Naive B cell (primary cell): ENCODE results near the gene OR52R1. TPM values are rescaled to one million over a fixed set of nuclear protein-coding genes. Genes with fewer than 3 reads are reported as not detected.
A peak's percentile ranks its signal among the peaks of the same experiment; 100 is the strongest.

ENCODE experiments used
- ATAC-seq, 2 donors: fragments of 150-1000 bp; cut with Tn5 transposase; 2 replicates each; pipeline ENCODE4 v1.10.0; 2021; ENCODE audit warnings: low read depth in 2 of 2, mild to moderate bottlenecking in 2 of 2, moderate library complexity in 2 of 2
- DNase-seq: peaks from one replicate; pipeline ENCODE4 v3.0.0; 2022
- H3K27ac Mint-ChIP-seq, 6 donors: one replicate each; pipeline ENCODE4 v1.8.0; 2020 to 2022; ENCODE audit warnings: mild to moderate bottlenecking in 6 of 6, mixed read lengths in 6 of 6, moderate library complexity in 5 of 6, inconsistent platforms in 2 of 6
- H3K27me3 Mint-ChIP-seq, 3 donors: one replicate each; pipeline ENCODE4 v1.8.0; 2021 to 2022; ENCODE audit warnings: mixed read lengths in 3 of 3, mild to moderate bottlenecking in 1 of 3
- H3K36me3 Mint-ChIP-seq, 2 donors: one replicate each; pipeline ENCODE4 v1.8.0; 2020 to 2022; ENCODE audit warnings: mixed read lengths in 2 of 2, inconsistent platforms in 1 of 2, mild to moderate bottlenecking in 1 of 2
- H3K4me1 Mint-ChIP-seq, 3 donors: one replicate each; pipeline ENCODE4 v1.8.0; 2020 to 2022; ENCODE audit warnings: mixed read lengths in 3 of 3, inconsistent platforms in 1 of 3, mild to moderate bottlenecking in 1 of 3, moderate library complexity in 1 of 3
- H3K4me3 Mint-ChIP-seq, 8 donors: one replicate each; pipeline ENCODE4 v1.8.0; 2020 to 2022; ENCODE audit warnings: mild to moderate bottlenecking in 8 of 8, mixed read lengths in 8 of 8, moderate library complexity in 8 of 8, inconsistent platforms in 2 of 8
- H3K9me3 Mint-ChIP-seq, 7 donors: one replicate each; pipeline ENCODE4 v1.8.0; 2020 to 2022; ENCODE audit warnings: mixed read lengths in 7 of 7, mild to moderate bottlenecking in 5 of 7, inconsistent platforms in 2 of 7, moderate library complexity in 1 of 7
- polyA plus RNA-seq, 6 donors: library from polyadenylated mRNA; unstranded; fragments of 300-500 nt; fragmentation: Illumina TruSeq; gene quantifications; one replicate each; pipeline ENCODE4 v1.2.3, GENCODE V29; 2021; ENCODE audit warnings: low read depth in 6 of 6

Gene OR52R1
- polyA plus RNA-seq, 6 donors from 2014 or later, result not detected

DNA sequence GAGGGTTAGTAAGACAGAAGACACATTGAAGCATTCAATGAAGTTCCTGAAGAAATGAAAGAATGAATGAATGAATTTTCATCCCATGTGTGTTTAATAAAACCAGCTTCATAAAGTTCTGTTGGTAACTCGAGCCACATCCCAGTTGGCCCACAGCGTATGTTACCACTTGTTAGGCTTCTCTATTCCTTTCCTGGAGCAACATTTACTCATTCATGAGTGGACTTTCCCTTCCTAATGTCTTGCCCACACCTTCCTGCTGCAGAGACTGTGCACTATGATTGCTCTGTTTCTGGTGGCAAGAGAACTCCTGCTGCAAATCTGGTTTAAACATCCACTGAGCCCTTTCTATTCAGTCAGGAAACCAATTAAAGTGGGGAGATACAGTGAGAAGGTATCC lies 7.0 kb downstream of the OR52R1 start:
- no peaks in the 10 kb centered on the region for H3K9me3 Mint-ChIP-seq
- H3K27ac Mint-ChIP-seq, result no peak overlapping the region
- no peaks in the 10 kb centered on the region for H3K4me1 Mint-ChIP-seq
- ATAC-seq (no peak), DNase-seq (no peak)
- H3K4me3 Mint-ChIP-seq, result no peak overlapping the region
- no peaks in the 10 kb centered on the region for H3K36me3 Mint-ChIP-seq
- H3K27me3 Mint-ChIP-seq, result peaks cover 0 to 4% (median 0%) of the 10 kb centered on the region in 3 donors

- Mint-ChIP-seq H3K27ac (no peak overlapping the region), H3K9me3 (peaks cover 4 to 24% (median 13%) of the 10 kb centered on the region in 7 donors), H3K27me3 (peaks cover 5 to 21% (median 8%) of the 10 kb centered on the region in 3 donors), H3K4me3 (no peak overlapping the region), H3K36me3 (peaks cover 0 to 5% of the 10 kb centered on the region in 2 donors), H3K4me1 (no peaks in the 10 kb centered on the region)
- ATAC-seq (no peak), DNase-seq (no peak)
Measured at GRCh38 chr11:4782454-4782853, 21.7 kb downstream of the OR52R1 start.

GRCh38 chr11:4769838-4770237 lies 34.3 kb downstream of the OR52R1 start, which contains the start of gene OR51F1:
TSS of gene OR51F1 (minus strand) at chr11:4769938. CDS start at chr11:4769938, 0 bp downstream.
- DNase-seq (no peak), ATAC-seq (no peak)
- Mint-ChIP-seq H3K4me3 (no peak within 1 kb of the TSS), H3K9me3 (peaks cover 0 to 4% (median 0%) of the 10 kb centered on the region in 7 donors), H3K27me3 (peaks cover 7 to 9% (median 8%) of the 10 kb centered on the region in 3 donors), H3K27ac (peak within 1 kb of the TSS in 1 of 6 donors; percentile 40), H3K4me1 (no peaks in the 10 kb centered on the region), H3K36me3 (no peaks in the 10 kb centered on the region)

DNA sequence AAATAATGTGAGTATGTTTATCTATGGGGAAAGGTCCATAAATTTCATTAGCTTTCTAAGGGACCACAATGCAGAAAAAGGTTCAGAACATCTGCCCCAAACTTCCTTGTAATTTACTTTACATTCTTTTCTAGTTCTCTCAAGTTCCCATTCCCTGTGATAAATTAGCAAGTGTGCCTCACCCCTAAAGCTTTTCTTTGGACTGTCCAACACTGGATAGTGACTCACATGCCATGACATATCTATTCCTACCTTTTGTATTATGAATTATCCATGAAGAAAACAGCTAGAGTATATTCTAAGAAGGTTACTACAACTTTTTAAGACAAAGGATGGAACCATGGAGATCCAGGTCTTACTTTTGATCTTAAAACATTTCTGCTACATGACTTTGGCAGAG lies 36.1 kb downstream of the OR52R1 start:
- no peak for DNase-seq
- H3K4me3 Mint-ChIP-seq, result no peak overlapping the region
- peaks cover 0 to 4% (median 0%) of the 10 kb centered on the region in 7 donors for H3K9me3 Mint-ChIP-seq
- H3K4me1 Mint-ChIP-seq, result no peaks in the 10 kb centered on the region
- no peak for ATAC-seq
- no peaks in the 10 kb centered on the region for H3K36me3 Mint-ChIP-seq
- no peak overlapping the region for H3K27ac Mint-ChIP-seq
- H3K27me3 Mint-ChIP-seq, result peaks cover 7 to 9% (median 8%) of the 10 kb centered on the region in 3 donors

GRCh38 chr11:4766420-4767043 lies 37.6 kb downstream of the OR52R1 start:
- Mint-ChIP-seq H3K9me3 (peaks cover 0 to 4% (median 0%) of the 10 kb centered on the region in 7 donors), H3K36me3 (no peaks in the 10 kb centered on the region), H3K27me3 (peaks cover 7 to 9% (median 8%) of the 10 kb centered on the region in 3 donors), H3K27ac (no peak overlapping the region), H3K4me1 (no peaks in the 10 kb centered on the region), H3K4me3 (peak overlapping the region in 1 of 8 donors; percentile 22)
- DNase-seq (no peak), ATAC-seq (no peak)

GRCh38 chr11:4763096-4763495 lies 41.1 kb downstream of the OR52R1 start:
- no peak overlapping the region for H3K27ac Mint-ChIP-seq
- H3K9me3 Mint-ChIP-seq, result peaks cover 0 to 4% (median 0%) of the 10 kb centered on the region in 7 donors
- DNase-seq, result no peak
- no peak overlapping the region for H3K4me3 Mint-ChIP-seq
- no peak for ATAC-seq
- peaks cover 0 to 8% (median 5%) of the 10 kb centered on the region in 3 donors for H3K27me3 Mint-ChIP-seq
- H3K4me1 Mint-ChIP-seq, result no peaks in the 10 kb centered on the region
- no peaks in the 10 kb centered on the region for H3K36me3 Mint-ChIP-seq

Other genes with a start within 250 kb of the OR52R1 start
- under 1 TPM in 1 of 6 donors, not detected in 5; 0.17 TPM for gene OR52I2, start 222.6 kb downstream of the OR52R1 start, polyA plus RNA-seq
- gene OR52I1, start 210.3 kb downstream of the OR52R1 start, polyA plus RNA-seq, result under 1 TPM in 1 of 6 donors, not detected in 5; 0.60 TPM
- gene TRIM68, start 196.1 kb downstream of the OR52R1 start, polyA plus RNA-seq, result 10 to 100 TPM in 5 of 6 donors, 1 to 10 TPM in 1; 4.8 to 20.4 (median 11.4) TPM
- not detected for gene OR51D1, start 166.9 kb downstream of the OR52R1 start, polyA plus RNA-seq
- not detected for gene OR51E1, start 160.4 kb downstream of the OR52R1 start, polyA plus RNA-seq
- gene OR51E2, start 106.5 kb downstream of the OR52R1 start, polyA plus RNA-seq, result not detected
- gene MMP26, start 99.6 kb downstream of the OR52R1 start, polyA plus RNA-seq, result not detected
- gene OR51F1, start 34.4 kb downstream of the OR52R1 start, polyA plus RNA-seq, result not detected
- not detected for gene OR51F2, start 16.9 kb upstream of the OR52R1 start, polyA plus RNA-seq
- gene OR51S1, start 44.8 kb upstream of the OR52R1 start, polyA plus RNA-seq, result not detected
- not detected for gene OR51T1, start 77.5 kb upstream of the OR52R1 start, polyA plus RNA-seq
- not detected for gene OR51A7, start 99.4 kb upstream of the OR52R1 start, polyA plus RNA-seq
- not detected for gene OR51G2, start 115.0 kb upstream of the OR52R1 start, polyA plus RNA-seq
- not detected for gene OR51G1, start 120.0 kb upstream of the OR52R1 start, polyA plus RNA-seq
- not detected for gene OR51A4, start 143.2 kb upstream of the OR52R1 start, polyA plus RNA-seq
- not detected for gene OR51A2, start 151.3 kb upstream of the OR52R1 start, polyA plus RNA-seq
- not detected for gene OR51L1, start 190.5 kb upstream of the OR52R1 start, polyA plus RNA-seq
- not detected for gene OR52J3, start 242.1 kb upstream of the OR52R1 start, polyA plus RNA-seq